Left lung (tissue), 10 donors: ENCODE results near the gene DBNDD1. TPM values are rescaled to one million over a fixed set of nuclear protein-coding genes. Genes with fewer than 3 reads are reported as not detected.

Source experiments
- ATAC-seq: fragments of 200-7000 bp; cut with Tn5 transposase; one replicate; pipeline ENCODE4 v1.9.1; 2020; ENCODE audit warnings: moderate library complexity
- DNase-seq, 4 donors: peaks; one replicate each; pipeline ENCODE4 v3.0.0-alpha.2; 2013 to 2020
- H3K27ac ChIP-seq, 2 donors: fragments of 200-600 bp; sonication (generic) in 1 of 2; one replicate each; pipeline versions ENCODE4 v1.5.0 to v1.8.0; 2020 to 2021
- H3K27me3 ChIP-seq, 2 donors: fragments of 200-600 bp; sonication (generic) in 1 of 2; one replicate each; pipeline versions ENCODE4 v1.5.0 to v1.8.0; 2020 to 2021
- H3K36me3 ChIP-seq, 2 donors: fragments of 200-600 bp; sonication (generic) in 1 of 2; one replicate each; pipeline versions ENCODE4 v1.5.0 to v1.8.0; 2020 to 2021
- H3K4me1 ChIP-seq, 2 donors: fragments of 200-600 bp; one replicate each; pipeline ENCODE4 v1.8.0; 2021
- H3K4me3 ChIP-seq, 2 donors: fragments of 200-600 bp; sonication (generic) in 1 of 2; one replicate each; pipeline versions ENCODE4 v1.5.0 to v1.8.0; 2020 to 2021; ENCODE audit warnings: mild to moderate bottlenecking in 1 of 2
- H3K9me3 ChIP-seq, 2 donors: fragments of 200-600 bp; sonication (generic) in 1 of 2; one replicate each; pipeline versions ENCODE4 v1.5.0 to v1.8.0; 2020 to 2021
- CTCF ChIP-seq, 2 donors: fragments of 200-600 bp; sonication (generic) in 1 of 2; IDR thresholded peaks; one replicate each; pipeline versions ENCODE4 v1.5.0 to v1.8.0; 2021; ENCODE audit warnings: antibody characterized with exemption in 2 of 2
- intact Hi-C, 2 donors: fragments of 100-400 bp; cut with DNase I; formaldehyde crosslinking; loops; one replicate each; pipeline versions ENCODE4 v1.11.2 to v1.14.2; 2022
- polyA plus RNA-seq, 6 donors: library from polyadenylated mRNA; unstranded; fragments of 120-200 nt; gene quantifications; one replicate each; pipeline ENCODE4 v1.2.1, GENCODE V29; 2013; ENCODE audit not compliant: insufficient read length in 6 of 6
- total RNA-seq, 2 donors: library from RNA; stranded (reverse); fragmentation: NEBNext Ultra II Directional; extraction: Animal tissue kit (Norgen Biotek cat#: 25700); gene quantifications; one replicate each; pipeline ENCODE4 v1.2.1, GENCODE V29; 2021
- donor health status: DM: no; HTN: yes; CAD: no.
- donor health status: DM: no; HTN: no; CAD: no.

The DBNDD1 gene
- total and polyA plus RNA-seq, 8 donors, result 6.4 to 20.6 (median 7.8) TPM

DNA sequence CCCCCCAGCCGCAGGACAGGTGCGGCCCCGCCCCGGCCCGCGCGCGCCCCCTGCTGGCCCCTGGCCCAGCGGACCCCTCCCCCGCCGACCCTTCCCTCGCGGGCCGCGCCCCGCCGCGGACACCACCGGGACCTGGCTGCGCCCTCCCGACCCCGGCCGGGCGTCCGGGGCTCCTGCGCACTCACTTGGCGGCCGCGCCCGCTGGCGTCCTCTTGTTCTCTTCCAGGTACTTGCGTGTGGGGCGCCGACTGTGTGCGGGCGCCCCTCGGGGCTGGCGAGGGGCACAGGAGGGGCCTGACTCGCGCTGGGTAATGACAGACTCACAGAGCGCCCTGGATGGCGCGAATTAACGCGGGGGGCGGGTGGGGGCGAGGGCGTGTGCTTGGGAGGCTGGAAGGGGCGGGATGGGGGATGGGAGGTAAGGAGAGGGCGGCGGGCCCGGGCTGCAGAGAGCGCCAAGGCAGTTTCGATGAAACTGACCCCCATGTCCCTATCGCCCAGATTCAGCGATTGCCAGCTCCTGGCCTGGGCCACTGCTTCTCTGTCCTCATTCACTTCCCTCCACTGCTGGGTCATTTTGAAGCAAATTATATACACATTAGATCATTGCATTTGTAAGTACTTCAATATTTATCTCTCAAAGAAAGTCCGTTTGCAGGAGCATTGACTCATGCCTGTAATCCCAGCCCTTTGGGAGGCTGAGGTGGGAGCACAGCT lies 445 bp upstream of the DBNDD1 start:
- Histone ChIP-seq H3K4me3 (peak overlapping the region; percentile 31 to 51), H3K9me3 (no peaks in the 10 kb centered on the region), H3K4me1 (peaks cover 5 to 46% of the 10 kb centered on the region in 2 donors), H3K27ac (peak overlapping the region; percentile 23 to 62), H3K27me3 (peaks cover 0 to 38% of the 10 kb centered on the region in 2 donors), H3K36me3 (no peaks in the 10 kb centered on the region)
- DNase-seq, result peak in 2 of 4 donors; percentile 51 to 86
- ATAC-seq, result peak; percentile 60
- intact Hi-C loops, result no loop called here
- TF ChIP-seq CTCF (IDR thresholded peaks at IDR 0.05), result no peak

- DNase-seq (no peak), ATAC-seq (no peak)
- Histone ChIP-seq H3K4me1 (peaks cover 3 to 43% of the 10 kb centered on the region in 2 donors), H3K4me3 (peak overlapping the region; percentile 49 to 51), H3K27me3 (peaks cover 0 to 38% of the 10 kb centered on the region in 2 donors), H3K27ac (no peak overlapping the region), H3K9me3 (no peaks in the 10 kb centered on the region), H3K36me3 (no peaks in the 10 kb centered on the region)
- intact Hi-C loops, result no loop called here
- TF ChIP-seq CTCF (IDR thresholded peaks at IDR 0.05), result no peak
Observed at GRCh38 chr16:90018297-90018651, 982 bp downstream of the DBNDD1 start.

DNA sequence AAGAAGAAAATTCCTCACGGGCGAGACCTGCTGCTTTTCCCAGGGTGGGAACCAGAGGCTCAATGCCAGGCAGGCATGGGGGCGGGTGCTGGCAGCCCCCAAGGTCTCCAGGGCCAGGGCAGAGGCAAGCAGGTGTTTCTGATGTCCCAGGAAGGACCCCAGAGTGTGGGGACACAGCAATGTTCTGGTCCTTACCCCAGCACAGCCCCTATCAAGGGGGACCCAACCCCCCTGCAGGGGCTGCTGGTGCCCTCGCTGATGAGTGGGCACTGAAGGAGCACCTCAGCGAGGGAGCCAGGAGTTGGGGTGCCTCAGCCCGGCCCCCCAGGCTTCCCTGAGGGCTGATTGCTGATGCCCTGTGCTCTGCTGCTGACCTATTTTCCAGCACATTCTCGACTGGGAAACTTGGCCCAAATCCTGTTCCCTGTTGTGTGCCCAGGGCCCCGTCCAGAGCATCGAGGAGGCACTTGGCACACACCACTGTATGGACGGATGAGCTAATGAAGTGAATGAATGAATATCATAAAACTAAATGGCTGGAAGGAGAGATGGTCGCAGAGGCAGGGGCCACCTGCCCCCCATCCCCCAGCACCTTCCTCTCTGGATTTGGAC lies 2.8 kb downstream of the DBNDD1 start:
- H3K27me3 ChIP-seq, result peaks cover 0 to 39% of the 10 kb centered on the region in 2 donors
- H3K4me1 ChIP-seq, result peaks cover 0 to 28% of the 10 kb centered on the region in 2 donors
- DNase-seq, result no peak
- no peak for TF ChIP-seq CTCF (IDR thresholded peaks at IDR 0.05)
- H3K36me3 ChIP-seq, result no peaks in the 10 kb centered on the region
- ATAC-seq, result no peak
- H3K27ac ChIP-seq, result no peak overlapping the region
- no peaks in the 10 kb centered on the region for H3K9me3 ChIP-seq
- intact Hi-C loops, result no loop called here
- H3K4me3 ChIP-seq, result no peak overlapping the region

GRCh38 chr16:90015586-90016338 lies 3.5 kb downstream of the DBNDD1 start:
- intact Hi-C loops, result no loop called here
- TF ChIP-seq CTCF (IDR thresholded peaks at IDR 0.05), result no peak
- H3K27ac ChIP-seq, result no peak overlapping the region
- peaks cover 0 to 44% of the 10 kb centered on the region in 2 donors for H3K27me3 ChIP-seq
- ATAC-seq, result no peak
- DNase-seq, result no peak
- no peak overlapping the region for H3K4me3 ChIP-seq
- no peaks in the 10 kb centered on the region for H3K36me3 ChIP-seq
- H3K9me3 ChIP-seq, result no peaks in the 10 kb centered on the region
- H3K4me1 ChIP-seq, result peaks cover 0 to 21% of the 10 kb centered on the region in 2 donors
